Hindlimb muscle (tissue), 1 donor: ENCODE results near the gene FHL2. TPM values are rescaled to one million over a fixed set of nuclear protein-coding genes. Genes with fewer than 3 reads are reported as not detected.
A peak's percentile ranks its signal among the peaks of the same experiment; 100 is the strongest.

Experiments used
- DNase-seq: peaks from one replicate; pipeline ENCODE4 v3.0.0-alpha.2; 2013
- polyA plus RNA-seq: library from polyadenylated mRNA; unstranded; fragments of 120-200 nt; gene quantifications from one replicate; pipeline ENCODE4 v1.2.1, GENCODE V29; 2013; ENCODE audit not compliant: insufficient read length

Gene FHL2
- polyA plus RNA-seq, 1 donor, result 52.4 TPM

DNA sequence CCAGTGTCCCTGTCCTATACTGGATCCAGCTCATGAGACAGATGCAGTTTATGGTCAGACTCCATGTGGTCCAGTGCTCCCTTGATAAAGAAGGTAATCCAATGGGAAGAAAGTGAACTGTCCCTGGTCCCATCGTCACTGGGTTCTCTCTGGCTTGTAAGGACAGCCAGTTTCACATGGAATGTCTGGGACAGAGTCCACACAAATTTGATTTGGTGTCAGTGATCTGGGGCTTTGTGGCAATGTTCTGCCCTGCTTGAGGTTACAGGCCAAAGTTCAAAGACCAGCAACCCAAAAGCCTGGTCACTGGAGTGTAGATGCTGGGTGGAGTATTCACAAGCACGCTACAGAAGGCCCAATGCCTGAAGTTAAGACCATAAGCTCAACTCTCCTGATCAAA, 22.2 kb upstream of the FHL2 start:
- no peak for DNase-seq

DNA sequence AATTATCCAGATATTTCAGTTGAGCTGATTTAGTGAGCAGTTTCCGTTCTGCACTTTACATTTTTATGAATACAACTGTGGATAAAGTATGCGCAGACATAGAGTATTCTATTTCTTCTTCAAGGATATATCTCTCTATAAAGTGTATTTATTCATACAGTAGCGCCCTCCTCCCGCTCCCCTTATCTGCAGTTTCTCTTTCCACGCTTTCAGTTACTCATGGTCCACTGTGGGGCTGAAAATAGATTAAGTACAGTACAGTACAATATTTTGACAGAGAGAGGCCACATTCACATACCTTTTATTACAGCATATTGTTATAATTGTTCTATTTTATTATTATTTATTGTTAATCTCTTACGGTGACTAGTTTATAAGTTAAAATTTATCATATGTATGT, 19.7 kb upstream of the FHL2 start:
- DNase-seq, result no peak

GRCh38 chr2:105417857-105418436, 19.1 kb upstream of the FHL2 start:
- DNase-seq, result no peak

DNA sequence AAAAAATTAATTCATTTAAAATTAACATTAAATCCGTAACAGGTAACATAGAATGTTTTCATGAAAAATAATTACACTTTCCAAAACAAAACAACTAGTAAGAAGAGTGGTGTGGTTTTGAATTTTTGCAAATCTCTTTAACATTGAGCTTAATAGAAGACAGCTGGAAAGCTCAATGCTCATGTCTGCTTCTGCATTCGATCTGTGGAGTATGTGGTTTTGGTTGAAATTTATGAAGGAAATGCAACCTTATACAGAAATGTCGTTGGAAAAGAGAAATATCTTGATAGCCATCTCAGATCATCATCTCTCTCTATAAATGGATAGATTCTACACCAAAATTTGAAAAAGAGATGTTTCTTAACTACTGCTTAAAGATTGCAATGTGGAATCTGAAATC, 17.3 kb upstream of the FHL2 start:
- DNase-seq, result no peak

DNA sequence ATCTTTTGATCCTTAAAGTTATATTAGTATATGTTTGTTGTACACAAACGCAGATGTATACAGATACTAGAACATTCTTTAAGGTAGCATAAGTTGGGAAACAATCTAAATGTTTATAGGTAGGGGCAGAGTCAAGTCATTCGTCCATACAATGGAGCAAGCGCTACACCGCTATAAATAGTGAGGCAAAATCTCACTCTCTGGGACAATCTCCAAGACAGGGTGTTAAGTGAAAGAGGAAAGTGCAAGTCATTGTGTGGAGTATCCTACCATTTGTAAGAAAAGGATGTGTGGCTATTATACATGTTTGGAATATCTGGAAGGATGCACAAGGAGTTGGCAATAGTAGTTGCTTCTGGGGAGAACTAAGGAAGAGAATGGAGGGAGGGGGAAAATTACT, 16.2 kb upstream of the FHL2 start:
- no peak for DNase-seq

- no peak for DNase-seq
Measured at GRCh38 chr2:105413206-105413605, 14.4 kb upstream of the FHL2 start.

DNA sequence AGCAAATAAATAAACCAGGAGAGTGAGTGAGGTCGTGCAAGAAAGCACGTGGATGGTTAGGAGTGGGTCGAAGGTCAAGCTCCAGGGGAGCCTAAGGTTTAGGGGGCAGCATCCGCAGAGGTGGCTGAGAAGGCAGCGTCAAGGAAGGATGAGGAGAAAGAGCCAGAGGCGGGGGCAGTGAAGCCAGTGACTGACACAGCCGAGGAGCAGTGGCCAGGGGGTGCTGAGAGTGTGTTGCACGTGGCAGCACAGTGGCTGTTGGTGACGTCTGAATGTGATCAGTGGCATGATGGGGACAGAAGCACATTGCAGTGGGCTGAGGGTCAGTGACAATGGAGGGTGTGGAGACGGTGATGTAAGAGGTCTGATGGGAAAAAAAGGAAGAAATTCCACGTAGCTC, 13.7 kb upstream of the FHL2 start:
- no peak for DNase-seq

GRCh38 chr2:105411720-105412407, 13.0 kb upstream of the FHL2 start:
- DNase-seq, result no peak

GRCh38 chr2:105410554-105410953, 11.7 kb upstream of the FHL2 start:
- DNase-seq, result no peak

GRCh38 chr2:105409717-105410116, 10.9 kb upstream of the FHL2 start:
- peak; percentile 87 for DNase-seq

GRCh38 chr2:105407946-105408743, 9.3 kb upstream of the FHL2 start:
- DNase-seq, result no peak

- no peak for DNase-seq
Measured at GRCh38 chr2:105406221-105406620, 7.4 kb upstream of the FHL2 start.

GRCh38 chr2:105405291-105405690, 6.4 kb upstream of the FHL2 start:
- DNase-seq, result no peak

DNA sequence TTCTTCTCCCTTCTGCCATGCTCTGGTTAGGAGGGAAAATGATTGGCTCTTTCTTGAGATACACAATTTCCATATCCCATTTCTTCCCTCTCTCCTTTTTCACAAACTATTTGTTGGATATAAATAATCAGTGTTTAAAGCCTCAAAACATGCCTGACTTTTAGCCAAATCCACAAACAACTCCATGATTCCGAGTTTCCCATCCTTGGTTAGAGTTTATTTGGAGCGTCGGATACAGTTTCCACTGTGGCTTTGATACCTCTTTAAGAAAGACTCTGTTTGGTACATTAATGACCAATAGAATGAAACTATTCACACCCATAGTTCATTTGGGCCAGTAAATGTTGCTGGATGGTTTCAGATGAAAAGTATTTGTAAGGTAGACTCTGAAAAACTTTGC, 5.9 kb upstream of the FHL2 start:
- DNase-seq, result no peak

GRCh38 chr2:105403783-105404698, 5.2 kb upstream of the FHL2 start:
- DNase-seq, result no peak

DNA sequence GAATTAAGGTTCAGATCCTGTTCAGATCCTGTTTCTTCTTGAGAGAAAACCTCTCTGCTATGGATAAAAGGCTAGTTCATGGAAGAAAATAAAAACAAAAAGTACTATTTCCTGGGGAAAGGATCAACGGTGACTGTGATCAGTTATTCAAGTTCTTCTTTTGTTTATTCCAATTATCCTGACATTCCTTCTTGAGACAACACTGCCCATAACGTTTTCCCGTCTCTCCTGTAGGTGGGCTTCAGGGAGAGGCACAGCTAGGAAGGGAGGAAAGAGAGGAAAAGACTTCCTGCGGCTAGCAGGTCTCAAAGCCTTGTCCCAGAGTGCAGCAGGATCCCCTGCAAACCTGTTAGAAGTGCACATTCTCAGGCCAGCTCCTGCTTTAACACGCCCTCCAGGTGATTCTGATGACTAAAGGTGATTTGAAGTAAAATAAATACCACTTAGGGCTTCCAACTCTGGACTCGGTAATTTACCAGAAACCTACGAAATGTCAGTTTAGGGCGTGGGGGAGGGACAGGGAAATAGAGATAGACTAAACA, 4.5 kb upstream of the FHL2 start:
- DNase-seq, result no peak

DNA sequence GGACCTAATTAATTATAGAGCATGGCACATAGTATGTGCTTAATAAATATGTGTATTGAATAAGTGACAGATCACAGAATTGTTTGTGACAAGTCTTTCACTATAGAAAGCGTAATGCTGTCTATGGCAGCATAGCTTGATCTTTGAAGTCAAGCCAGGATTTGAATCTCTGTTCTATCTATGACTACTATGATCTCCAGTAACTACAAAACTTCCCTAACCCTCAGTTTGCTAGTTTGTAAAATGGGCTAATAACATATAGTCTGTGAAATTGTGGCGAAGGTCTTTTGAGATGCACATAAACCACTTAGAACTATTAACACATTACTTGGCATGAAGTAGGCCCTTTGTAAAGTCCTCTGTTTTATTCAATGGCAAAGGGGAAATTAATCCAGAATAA, 4.0 kb upstream of the FHL2 start:
- no peak for DNase-seq

GRCh38 chr2:105401867-105402266, 3.0 kb upstream of the FHL2 start:
- DNase-seq, result no peak

DNA sequence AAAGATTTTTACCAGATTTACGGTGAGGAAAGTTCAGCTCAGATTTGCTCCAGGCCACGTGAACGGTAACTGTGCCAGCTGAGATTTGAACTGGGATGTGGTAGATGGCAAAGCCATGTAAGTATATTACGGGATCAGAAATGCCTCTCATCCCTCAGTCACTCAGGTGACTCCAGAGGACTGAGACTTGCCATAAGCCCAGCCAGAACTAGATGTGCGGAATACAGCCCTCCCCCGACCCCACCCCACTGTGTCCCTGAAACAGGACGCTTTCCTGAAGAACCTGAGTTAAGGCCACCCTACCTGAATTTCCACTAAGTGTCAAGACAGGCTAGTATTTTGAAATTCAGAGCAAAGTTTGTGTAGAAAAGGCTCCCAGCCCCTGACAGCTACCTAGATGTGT, 1.3 kb upstream of the FHL2 start:
- DNase-seq, result no peak

DNA sequence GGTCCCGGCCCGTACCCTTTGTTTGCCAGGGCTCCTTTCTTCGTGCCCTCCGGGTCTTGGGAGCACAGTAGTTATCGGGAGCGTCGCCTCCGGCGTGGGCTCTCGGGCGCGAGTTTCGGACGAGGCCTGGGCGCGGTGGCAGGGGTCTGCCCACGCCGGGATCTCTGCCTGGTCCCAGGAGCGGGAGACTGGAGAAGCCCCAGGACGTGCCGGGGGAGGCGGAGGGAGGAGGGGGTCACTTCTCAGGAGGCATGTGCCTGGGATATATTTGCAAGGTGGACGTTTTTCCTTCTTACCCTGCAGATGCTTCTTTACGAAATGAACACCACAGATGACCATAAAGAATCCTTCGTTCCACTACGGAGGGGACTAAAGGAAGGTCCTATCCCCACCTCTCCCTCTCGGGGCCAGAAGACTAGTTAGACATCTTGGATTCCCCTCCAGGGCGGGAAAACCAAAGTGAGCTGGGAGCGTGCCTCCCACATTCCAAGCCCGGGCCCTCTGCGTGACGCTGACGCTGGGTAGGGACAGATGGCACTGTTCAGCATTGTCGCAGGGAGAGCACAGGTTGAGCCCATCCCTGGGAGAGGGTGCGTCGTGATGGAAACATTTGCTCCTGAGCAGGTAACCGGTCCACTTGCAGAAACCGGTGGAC, 483 bp upstream of the FHL2 start:
- no peak for DNase-seq

DNA sequence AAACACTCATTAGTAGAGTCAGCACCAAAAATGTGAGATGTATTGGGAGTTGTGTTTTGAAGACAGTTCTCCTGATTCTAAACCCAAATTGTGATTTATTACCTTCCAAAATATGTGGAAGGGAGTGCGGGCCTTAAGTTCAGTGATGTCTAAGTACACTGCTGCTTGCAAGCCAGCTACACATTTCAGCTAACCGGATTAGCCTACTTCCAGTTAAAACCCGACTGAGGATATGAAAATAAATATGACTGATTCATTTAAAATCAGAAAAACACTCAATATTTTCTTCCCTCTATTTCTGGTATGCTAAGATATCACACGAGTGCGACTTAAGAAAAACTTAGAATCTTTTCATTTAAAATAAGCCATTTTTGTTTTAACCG, 907 bp downstream of the FHL2 start:
- DNase-seq, result no peak
